AG04450 (cell line): ENCODE results near the gene DNAJC1. TPM values are rescaled to one million over a fixed set of nuclear protein-coding genes. Genes with fewer than 3 reads are reported as not detected.

Experiments used
- CTCF ChIA-PET: fragments of 300-600, 350-600 bp; formaldehyde crosslinking; extraction: SDS; loops from one replicate; lab custom pipeline; 2022; ENCODE audit warnings: antibody characterized with exemption, inconsistent platforms; lab: Charles Lee
- POLR2A ChIA-PET: fragments of 350-600 bp; formaldehyde crosslinking; extraction: SDS; loops from one replicate; lab custom pipeline; 2021; ENCODE audit warnings: antibody characterized with exemption, inconsistent platforms; lab: Yijun Ruan, JAX
- DNase-seq: peaks from one replicate; pipeline ENCODE4 v3.0.0-alpha.2; 2011; ENCODE audit warnings: low read depth, low spot score
- H3K27ac ChIP-seq: one replicate; pipeline ENCODE4 v1.5.1; 2012; ENCODE audit warnings: low read depth, low read length, control low read depth
- H3K27me3 ChIP-seq: one replicate; pipeline ENCODE4 v1.6.0; 2012; ENCODE audit warnings: low read length; ENCODE audit not compliant: control insufficient read depth, insufficient read depth
- H3K4me3 ChIP-seq: 2 replicates; pipeline ENCODE4 v1.5.1; 2011; ENCODE audit warnings: mild to moderate bottlenecking, low read depth, low read length, control low read depth
- H3K9me3 ChIP-seq: 2 replicates; pipeline ENCODE4 v1.5.1; 2012; ENCODE audit warnings: low read length; ENCODE audit not compliant: control insufficient read depth, insufficient read depth
- polyA plus RNA-seq: library from polyadenylated mRNA; depleted of rRNA; stranded (reverse); fragments of >200 nt; gene quantifications from 2 replicates; pipeline ENCODE4 v1.2.3, GENCODE V29; 2011
- TF ChIP-seq, protein P1 (sequence below): IDR thresholded peaks from 2 replicates; pipeline ENCODE4 v1.5.1; 2011; ENCODE audit warnings: low read depth, low read length, control low read depth, inconsistent platforms

The DNAJC1 gene
- polyA plus RNA-seq, 1 experiment = 21.5 TPM

DNA sequence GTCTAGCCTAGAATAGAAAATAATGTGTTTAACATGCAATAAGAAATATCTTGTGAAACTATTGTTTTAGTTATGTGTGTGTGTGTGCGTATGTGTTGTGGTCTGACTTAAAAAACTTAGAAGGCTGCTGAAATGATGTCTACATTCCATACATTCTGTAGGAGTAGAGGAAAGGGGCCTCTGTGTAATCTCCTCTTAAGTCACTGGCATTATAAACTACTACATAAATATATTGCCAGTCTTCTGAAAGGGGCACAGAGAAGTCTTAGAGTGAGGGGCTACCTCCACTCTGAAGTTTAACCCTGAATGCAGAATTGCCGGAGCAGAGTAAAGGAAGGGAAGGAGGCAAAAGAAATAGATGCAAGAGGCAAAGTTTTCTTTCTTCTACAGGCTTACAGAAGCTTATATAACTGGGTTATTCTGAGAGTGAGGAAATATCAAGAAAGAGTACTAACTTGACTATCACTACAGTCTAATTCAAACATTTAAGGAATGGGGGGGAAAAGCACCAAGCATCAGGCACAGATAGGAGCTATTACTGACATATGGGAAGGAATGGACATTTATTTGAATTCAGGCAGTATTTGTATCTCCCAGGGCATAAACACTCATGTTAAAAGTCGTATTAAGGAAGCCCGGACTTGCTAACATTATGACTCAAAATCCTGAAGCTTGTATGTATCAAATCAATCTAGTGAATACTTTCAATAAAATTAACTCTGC lies 75.7 kb downstream of the DNAJC1 start:
- ChIA-PET CTCF (interaction anchor here (0.8 kb wide), 1 partner anchor 649 kb away, joined by 3 read pairs; no protein-coding TSS in a partner anchor), POLR2A (no interaction called here)
- no peaks in the 10 kb centered on the region for H3K9me3 ChIP-seq
- no peak overlapping the region for H3K4me3 ChIP-seq
- TF ChIP-seq, protein P1, sequence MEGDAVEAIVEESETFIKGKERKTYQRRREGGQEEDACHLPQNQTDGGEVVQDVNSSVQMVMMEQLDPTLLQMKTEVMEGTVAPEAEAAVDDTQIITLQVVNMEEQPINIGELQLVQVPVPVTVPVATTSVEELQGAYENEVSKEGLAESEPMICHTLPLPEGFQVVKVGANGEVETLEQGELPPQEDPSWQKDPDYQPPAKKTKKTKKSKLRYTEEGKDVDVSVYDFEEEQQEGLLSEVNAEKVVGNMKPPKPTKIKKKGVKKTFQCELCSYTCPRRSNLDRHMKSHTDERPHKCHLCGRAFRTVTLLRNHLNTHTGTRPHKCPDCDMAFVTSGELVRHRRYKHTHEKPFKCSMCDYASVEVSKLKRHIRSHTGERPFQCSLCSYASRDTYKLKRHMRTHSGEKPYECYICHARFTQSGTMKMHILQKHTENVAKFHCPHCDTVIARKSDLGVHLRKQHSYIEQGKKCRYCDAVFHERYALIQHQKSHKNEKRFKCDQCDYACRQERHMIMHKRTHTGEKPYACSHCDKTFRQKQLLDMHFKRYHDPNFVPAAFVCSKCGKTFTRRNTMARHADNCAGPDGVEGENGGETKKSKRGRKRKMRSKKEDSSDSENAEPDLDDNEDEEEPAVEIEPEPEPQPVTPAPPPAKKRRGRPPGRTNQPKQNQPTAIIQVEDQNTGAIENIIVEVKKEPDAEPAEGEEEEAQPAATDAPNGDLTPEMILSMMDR = no peak
- H3K27me3 ChIP-seq = no peaks in the 10 kb centered on the region
- peak; percentile 51 for DNase-seq
- H3K27ac ChIP-seq = peak overlapping the region; percentile 40

DNA sequence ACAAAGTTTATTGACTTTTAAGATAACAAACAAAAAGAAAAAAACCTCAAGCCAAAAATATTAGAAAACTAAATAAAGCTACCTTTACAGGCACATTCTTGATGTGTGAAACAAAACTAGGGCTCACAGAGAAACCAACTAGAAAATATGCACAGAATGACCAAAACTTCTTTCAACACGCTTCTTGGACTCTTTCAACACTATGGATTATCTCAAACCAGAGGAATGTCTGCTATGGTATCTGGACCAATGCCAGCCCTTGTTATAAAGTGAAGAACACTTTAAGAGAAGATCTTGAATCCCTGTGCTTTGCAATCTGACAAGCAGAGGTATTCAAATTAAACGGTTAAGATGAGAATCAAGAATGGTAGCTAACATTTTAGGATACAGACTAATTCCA lies 76.6 kb downstream of the DNAJC1 start:
- DNase-seq = peak; percentile 88
- H3K27ac ChIP-seq = peak overlapping the region; percentile 31
- H3K27me3 ChIP-seq = no peaks in the 10 kb centered on the region
- CTCF ChIA-PET = no interaction called here
- TF ChIP-seq, protein P1 = no peak
- H3K9me3 ChIP-seq = no peaks in the 10 kb centered on the region
- H3K4me3 ChIP-seq = peak overlapping the region; percentile 18; the same call in 1 of the 2 replicates
- POLR2A ChIA-PET = no interaction called here

DNA sequence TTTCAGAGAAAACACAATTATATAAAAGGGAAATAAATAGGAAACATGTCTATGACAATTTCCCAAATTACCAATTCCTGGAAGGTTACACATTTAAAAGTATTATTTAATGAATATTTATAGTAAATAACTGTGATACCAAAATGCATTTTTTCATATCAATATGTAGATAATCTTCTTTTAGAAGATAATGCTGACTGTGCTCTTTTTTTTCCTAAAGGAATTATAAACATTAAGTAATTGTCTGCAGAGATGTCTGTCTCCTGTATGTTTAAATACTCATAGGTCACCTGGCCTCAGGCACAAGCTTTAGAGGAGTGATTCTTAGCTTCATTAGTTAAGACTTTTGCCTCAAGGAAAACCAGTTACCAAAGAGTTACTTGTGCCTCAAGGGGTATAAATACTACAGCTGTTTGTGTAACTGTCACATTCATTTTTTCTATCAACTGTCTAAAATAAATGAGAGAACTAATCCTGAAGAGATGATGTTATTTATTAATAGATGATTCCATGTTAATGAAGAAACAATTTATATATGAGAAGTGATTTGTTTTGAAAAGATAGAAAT lies 77.1 kb downstream of the DNAJC1 start:
- TF ChIP-seq, protein P1 = no peak
- DNase-seq = no peak
- no peak overlapping the region for H3K27ac ChIP-seq

DNA sequence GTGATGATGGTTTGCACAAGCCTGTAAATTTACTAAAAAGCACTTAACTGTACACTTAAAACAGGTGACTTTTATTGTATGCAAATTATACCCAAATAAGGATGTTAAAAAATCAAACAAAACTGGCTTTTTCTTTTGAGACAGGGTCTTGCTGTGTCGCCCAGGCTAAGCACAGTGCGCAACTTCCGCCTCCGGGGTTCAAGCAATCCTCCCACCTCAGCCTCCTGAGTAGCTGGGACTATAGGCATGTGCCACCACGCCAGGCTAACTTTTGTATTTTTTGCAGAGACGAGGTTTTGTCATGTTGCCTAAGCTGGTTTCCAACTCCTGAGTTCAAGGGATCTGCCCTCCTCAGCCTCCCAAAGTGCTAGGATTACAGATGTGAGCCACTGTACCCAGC lies 77.7 kb downstream of the DNAJC1 start:
- H3K4me3 ChIP-seq = no peak overlapping the region
- DNase-seq = no peak
- no peaks in the 10 kb centered on the region for H3K9me3 ChIP-seq
- ChIA-PET CTCF (no interaction called here), POLR2A (no interaction called here)
- TF ChIP-seq, protein P1 = no peak
- H3K27ac ChIP-seq = no peak overlapping the region
- H3K27me3 ChIP-seq = no peaks in the 10 kb centered on the region

More for the DNA sequence above, 77.1 kb downstream of the DNAJC1 start:
- ChIA-PET CTCF (no interaction called here), POLR2A (no interaction called here)
- Histone ChIP-seq H3K4me3 (no peak overlapping the region), H3K9me3 (no peaks in the 10 kb centered on the region), H3K27me3 (no peaks in the 10 kb centered on the region)

DNA sequence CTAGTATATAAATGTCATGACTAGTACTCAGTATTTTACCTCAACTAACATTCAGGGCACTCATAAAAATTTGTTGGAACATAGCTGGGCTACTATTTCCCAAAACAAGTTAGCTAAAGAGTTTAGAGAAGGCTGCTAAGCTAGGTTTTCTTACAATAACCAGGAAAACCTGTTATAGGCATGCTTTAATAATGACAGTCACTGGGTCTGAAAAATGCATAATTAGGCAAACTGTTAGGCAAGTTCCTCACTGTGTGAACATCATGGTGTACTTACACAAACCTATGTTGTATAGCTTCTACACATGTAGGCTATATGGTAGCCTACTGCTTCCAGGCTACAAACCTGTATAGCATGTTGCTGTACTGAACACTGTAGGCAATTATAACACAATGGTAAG lies 79.0 kb downstream of the DNAJC1 start:
- Histone ChIP-seq H3K27ac (no peak overlapping the region), H3K9me3 (no peaks in the 10 kb centered on the region), H3K27me3 (no peaks in the 10 kb centered on the region), H3K4me3 (no peak overlapping the region)
- POLR2A ChIA-PET = no interaction called here
- CTCF ChIA-PET = interaction anchor here (0.6 kb wide), 1 partner anchor 42 kb away, joined by 4 read pairs; no protein-coding TSS in a partner anchor
- TF ChIP-seq, protein P1 = no peak
- no peak for DNase-seq
